ENCODE results near the gene KIAA1614. TPM values are rescaled to one million over a fixed set of nuclear protein-coding genes. Genes with fewer than 3 reads are reported as not detected.
"Not testable (repeated sequence)": the region's sequence is repeated elsewhere in the genome, so short reads cannot be mapped to it uniquely, and the experiment has no call there.

Gene KIAA1614
- total RNA-seq, 3 donors from 2014 or later, result 2.3 to 9.1 (median 4.3) TPM

- Histone ChIP-seq H3K27me3 (no peaks in the 10 kb centered on the region), H3K9me3 (no peaks in the 10 kb centered on the region), H3K27ac (no peak overlapping the region), H3K36me3 (peaks cover 3% of the 10 kb centered on the region), H3K4me1 (no peaks in the 10 kb centered on the region), H3K4me3 (no peak overlapping the region)
- DNase-seq (ENCODE audit: low spot score in 2 of 2), result no peak
- TF ChIP-seq CTCF (IDR thresholded peaks at IDR 0.05) (no peak), POLR2A (IDR thresholded peaks at IDR 0.05) (no peak), POLR2AphosphoS5 (IDR thresholded peaks at IDR 0.05) (no peak)
- intact Hi-C loops (cut with DNase I; ENCODE audit: low total_unique reads), result no loop called here
These were observed 54.9 kb downstream of the KIAA1614 start for GRCh38 chr1:180967558-180967957.

- H3K27ac ChIP-seq; H3K36me3 ChIP-seq; H3K4me3 ChIP-seq; intact Hi-C loops (cut with DNase I; ENCODE audit: low total_unique reads); H3K4me1 ChIP-seq; H3K9me3 ChIP-seq; H3K27me3 ChIP-seq; DNase-seq (ENCODE audit: low spot score in 2 of 2): not testable (repeated sequence)
These were observed 56.1 kb downstream of the KIAA1614 start for GRCh38 chr1:180968834-180969233.

- Histone ChIP-seq H3K27ac (no peak overlapping the region), H3K36me3 (peaks cover 3% of the 10 kb centered on the region), H3K9me3 (no peaks in the 10 kb centered on the region), H3K27me3 (no peaks in the 10 kb centered on the region), H3K4me1 (no peaks in the 10 kb centered on the region), H3K4me3 (no peak overlapping the region)
- DNase-seq (ENCODE audit: low spot score in 2 of 2), result no peak
- intact Hi-C loops (cut with DNase I; ENCODE audit: low total_unique reads), result no loop called here
- no peak for TF ChIP-seq POLR2A (IDR thresholded peaks at IDR 0.05)
- no peak for TF ChIP-seq POLR2AphosphoS5 (IDR thresholded peaks at IDR 0.05)
- no peak for TF ChIP-seq CTCF (IDR thresholded peaks at IDR 0.05)
These were observed 56.7 kb downstream of the KIAA1614 start for GRCh38 chr1:180969434-180969833.

GRCh38 chr1:180970333-180971079 is 57.8 kb downstream of the KIAA1614 start:
- TF ChIP-seq POLR2AphosphoS5 (IDR thresholded peaks at IDR 0.05) (no peak), POLR2A (IDR thresholded peaks at IDR 0.05) (no peak), CTCF (IDR thresholded peaks at IDR 0.05) (no peak)
- Histone ChIP-seq H3K9me3 (no peaks in the 10 kb centered on the region), H3K27me3 (no peaks in the 10 kb centered on the region), H3K4me3 (no peak overlapping the region), H3K27ac (no peak overlapping the region), H3K36me3 (peaks cover 3% of the 10 kb centered on the region), H3K4me1 (no peaks in the 10 kb centered on the region)
- intact Hi-C loops (cut with DNase I; ENCODE audit: low total_unique reads), result no loop called here
- no peak for DNase-seq (ENCODE audit: low spot score in 2 of 2)

- no peak overlapping the region for H3K27ac ChIP-seq
- no peak for DNase-seq (ENCODE audit: low spot score in 2 of 2)
- intact Hi-C loops (cut with DNase I; ENCODE audit: low total_unique reads), result no loop called here
- no peaks in the 10 kb centered on the region for H3K27me3 ChIP-seq
- peaks cover 3% of the 10 kb centered on the region for H3K36me3 ChIP-seq
- no peaks in the 10 kb centered on the region for H3K9me3 ChIP-seq
- H3K4me3 ChIP-seq, result no peak overlapping the region
- TF ChIP-seq CTCF (IDR thresholded peaks at IDR 0.05), result no peak
- TF ChIP-seq POLR2A (IDR thresholded peaks at IDR 0.05), result no peak
- TF ChIP-seq POLR2AphosphoS5 (IDR thresholded peaks at IDR 0.05), result no peak
- H3K4me1 ChIP-seq, result no peaks in the 10 kb centered on the region
These were observed 58.7 kb downstream of the KIAA1614 start for GRCh38 chr1:180971273-180971997.

All from breast epithelium (tissue), 4 donors.